ENCODE measurements around the gene PYGL.

The PYGL gene

GRCh38 chr14:50856660-50857059, 87.6 kb downstream of the PYGL start:
- no peak for TF ChIP-seq ZNF274 (IDR thresholded peaks at IDR 0.05; ENCODE audit: low read depth, low read length)
- no peak overlapping the region for H3K4me3 ChIP-seq (ENCODE audit: low read length)

- TF ChIP-seq ZNF274 (IDR thresholded peaks at IDR 0.05; ENCODE audit: low read depth, low read length): no peak
- no peak overlapping the region for H3K4me3 ChIP-seq (ENCODE audit: low read length)
These were observed 88.7 kb downstream of the PYGL start for GRCh38 chr14:50855558-50855957.

Data from GM08714 (cell line).